Measurements from ENCODE around the gene NTM. TPM values are rescaled to one million over a fixed set of nuclear protein-coding genes. Genes with fewer than 3 reads are reported as not detected.

The NTM gene
- polyA plus RNA-seq, 1 donor from 2014 or later: 39.4 TPM

DNA sequence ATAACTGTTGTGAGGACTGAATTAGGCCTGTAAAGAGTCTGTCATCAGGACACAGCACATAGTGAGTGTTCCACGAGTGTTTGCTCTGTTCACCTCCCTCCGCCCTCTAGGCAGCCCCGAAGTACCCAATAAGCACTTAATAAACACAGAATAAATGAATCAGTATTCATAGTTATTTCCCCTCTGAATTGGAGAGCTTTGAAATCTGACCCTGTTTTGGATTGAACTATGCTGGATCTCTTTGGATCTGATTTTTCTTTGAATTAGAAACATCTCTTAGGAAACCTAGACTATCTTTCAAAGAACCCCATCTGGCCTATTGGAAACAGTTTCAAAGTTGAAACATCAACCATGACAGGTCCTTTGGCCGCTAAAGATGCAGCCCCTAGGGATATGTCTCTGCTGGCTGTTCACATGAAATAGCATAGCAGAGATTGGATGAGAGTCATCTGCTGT, 615.5 kb downstream of the NTM start:
- H3K4me2 ChIP-seq (ENCODE audit: low read length): no peak overlapping the region
- no peaks in the 10 kb centered on the region for H4K20me1 ChIP-seq (ENCODE audit: insufficient read depth)
- no peak overlapping the region for H2AFZ ChIP-seq (ENCODE audit: low read depth, low read length)
- no peak overlapping the region for H3K4me3 ChIP-seq (ENCODE audit: low read length)
- TF ChIP-seq SMC3 (conservative IDR thresholded peaks at IDR 0.05; ENCODE audit: poor library complexity): no peak
- no peak for TF ChIP-seq POLR2AphosphoS5 (IDR thresholded peaks at IDR 0.05)
- no peak for TF ChIP-seq MXI1 (conservative IDR thresholded peaks at IDR 0.05; ENCODE audit: poor library complexity, severe bottlenecking)
- no peak for TF ChIP-seq EP300 (conservative IDR thresholded peaks at IDR 0.05; ENCODE audit: poor library complexity, severe bottlenecking)
- H3K9me2 ChIP-seq (ENCODE audit: insufficient read depth, low read length): no peaks in the 10 kb centered on the region
- no peaks in the 10 kb centered on the region for H3K79me2 ChIP-seq (replicated peaks; ENCODE audit: insufficient read depth, low read length)
- H3K9ac ChIP-seq (ENCODE audit: low read length): no peak overlapping the region
- no peaks in the 10 kb centered on the region for H3K36me3 ChIP-seq (ENCODE audit: insufficient read depth, low read length)
- no peaks in the 10 kb centered on the region for H3K27me3 ChIP-seq (ENCODE audit: insufficient read depth, low read depth, low read length)
- no peaks in the 10 kb centered on the region for H3K9me3 ChIP-seq (ENCODE audit: low read length)
- H3K27ac ChIP-seq (ENCODE audit: low read length): no peak overlapping the region
- no peaks in the 10 kb centered on the region for H3F3A ChIP-seq (ENCODE audit: insufficient read depth, low read length, poor library complexity, severe bottlenecking)

DNA sequence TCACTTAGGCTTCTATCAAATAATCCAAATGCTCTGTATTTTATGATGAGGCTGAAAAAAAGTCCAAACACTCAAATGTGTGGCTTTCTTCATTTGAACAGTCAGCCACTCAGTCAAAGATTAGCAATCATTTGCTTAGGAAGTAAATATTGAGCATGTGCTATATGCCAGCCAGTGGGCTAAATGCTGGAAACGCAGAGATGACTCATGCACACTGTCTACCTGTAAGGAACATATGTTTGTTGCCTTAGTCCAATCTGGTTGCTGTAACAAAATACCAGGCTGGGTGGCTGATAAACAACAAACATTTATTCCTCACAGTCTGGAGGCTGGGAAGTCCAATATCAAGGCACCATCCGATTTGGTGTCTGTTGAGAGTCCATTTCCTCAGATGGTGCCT, 617.3 kb downstream of the NTM start:
- no peak for TF ChIP-seq POLR2AphosphoS5 (IDR thresholded peaks at IDR 0.05)
- TF ChIP-seq EP300 (conservative IDR thresholded peaks at IDR 0.05; ENCODE audit: poor library complexity, severe bottlenecking): no peak
- no peak for TF ChIP-seq SMC3 (conservative IDR thresholded peaks at IDR 0.05; ENCODE audit: poor library complexity)
- TF ChIP-seq CTCF (IDR thresholded peaks at IDR 0.05; ENCODE audit: poor library complexity, severe bottlenecking): no peak
- no peak for TF ChIP-seq TAF1 (IDR thresholded peaks at IDR 0.05; ENCODE audit: low read depth)
- no peak for TF ChIP-seq REST (IDR thresholded peaks at IDR 0.05; ENCODE audit: borderline replicate concordance)
- no peak for TF ChIP-seq MXI1 (conservative IDR thresholded peaks at IDR 0.05; ENCODE audit: poor library complexity, severe bottlenecking)
- TF ChIP-seq RAD21 (conservative IDR thresholded peaks at IDR 0.05): no peak
- TF ChIP-seq EZH2 (IDR thresholded peaks at IDR 0.05; ENCODE audit: borderline replicate concordance, insufficient read depth, low read length, poor library complexity, severe bottlenecking): no peak
- H3K36me3 ChIP-seq (ENCODE audit: insufficient read depth, low read length): no peaks in the 10 kb centered on the region
- H3K9me2 ChIP-seq (ENCODE audit: insufficient read depth, low read length): no peaks in the 10 kb centered on the region
- no peak overlapping the region for H2AFZ ChIP-seq (ENCODE audit: low read depth, low read length)
- no peaks in the 10 kb centered on the region for H3K27me3 ChIP-seq (ENCODE audit: insufficient read depth, low read depth, low read length)
- H3K79me2 ChIP-seq (replicated peaks; ENCODE audit: insufficient read depth, low read length): no peaks in the 10 kb centered on the region
- H3K4me2 ChIP-seq (ENCODE audit: low read length): no peak overlapping the region
- H3K9me3 ChIP-seq (ENCODE audit: low read length): no peaks in the 10 kb centered on the region
- no peak overlapping the region for H3K4me3 ChIP-seq (ENCODE audit: low read length)
- no peaks in the 10 kb centered on the region for H3F3A ChIP-seq (ENCODE audit: insufficient read depth, low read length, poor library complexity, severe bottlenecking)
- no peaks in the 10 kb centered on the region for H4K20me1 ChIP-seq (ENCODE audit: insufficient read depth)
- H3K27ac ChIP-seq (ENCODE audit: low read length): no peak overlapping the region
- H3K9ac ChIP-seq (ENCODE audit: low read length): no peak overlapping the region

Measured in neural cell (in vitro differentiated cells).